ENCODE data around the gene TM9SF2.

TM9SF2 gene

GRCh38 chr13:99495466-99496183, 5.6 kb upstream of the TM9SF2 start:
- DNase-seq (ENCODE audit: low read depth), result no peak

GRCh38 chr13:99496184-99497142, 4.8 kb upstream of the TM9SF2 start:
- peak; percentile 25 for DNase-seq (ENCODE audit: low read depth)

GRCh38 chr13:99498171-99499161, 2.8 kb upstream of the TM9SF2 start:
- DNase-seq (ENCODE audit: low read depth), result peak; percentile 92

GRCh38 chr13:99500839-99501183, 461 bp upstream of the TM9SF2 start:
- no peak for DNase-seq (ENCODE audit: low read depth)

- no peak for DNase-seq (ENCODE audit: low read depth)
Measured at GRCh38 chr13:99501848-99502301, 603 bp downstream of the TM9SF2 start.

- DNase-seq (ENCODE audit: low read depth), result no peak
Measured at GRCh38 chr13:99505814-99506269, 4.6 kb downstream of the TM9SF2 start.

- no peak for DNase-seq (ENCODE audit: low read depth)
Measured at GRCh38 chr13:99506634-99507033, 5.4 kb downstream of the TM9SF2 start.

GRCh38 chr13:99507054-99507453, 5.8 kb downstream of the TM9SF2 start:
- no peak for DNase-seq (ENCODE audit: low read depth)

- DNase-seq (ENCODE audit: low read depth), result no peak
Measured at GRCh38 chr13:99507551-99507950, 6.3 kb downstream of the TM9SF2 start.

GRCh38 chr13:99507986-99508385, 6.7 kb downstream of the TM9SF2 start:
- DNase-seq (ENCODE audit: low read depth), result no peak

GRCh38 chr13:99509479-99509878, 8.2 kb downstream of the TM9SF2 start:
- DNase-seq (ENCODE audit: low read depth), result no peak

- no peak for DNase-seq (ENCODE audit: low read depth)
Measured at GRCh38 chr13:99514801-99515200, 13.5 kb downstream of the TM9SF2 start.

- DNase-seq (ENCODE audit: low read depth), result no peak
Measured at GRCh38 chr13:99516153-99516929, 15.1 kb downstream of the TM9SF2 start.

GRCh38 chr13:99517577-99517976, 16.3 kb downstream of the TM9SF2 start:
- no peak for DNase-seq (ENCODE audit: low read depth)

- no peak for DNase-seq (ENCODE audit: low read depth)
Measured at GRCh38 chr13:99517984-99518383, 16.7 kb downstream of the TM9SF2 start.

- no peak for DNase-seq (ENCODE audit: low read depth)
Measured at GRCh38 chr13:99522298-99522697, 21.0 kb downstream of the TM9SF2 start.

- DNase-seq (ENCODE audit: low read depth), result no peak
Measured at GRCh38 chr13:99523838-99524237, 22.6 kb downstream of the TM9SF2 start.

GRCh38 chr13:99525967-99526366, 24.7 kb downstream of the TM9SF2 start:
- no peak for DNase-seq (ENCODE audit: low read depth)

- no peak for DNase-seq (ENCODE audit: low read depth)
Measured at GRCh38 chr13:99526549-99526948, 25.3 kb downstream of the TM9SF2 start.

- no peak for DNase-seq (ENCODE audit: low read depth)
Measured at GRCh38 chr13:99527301-99527700, 26.0 kb downstream of the TM9SF2 start.

GRCh38 chr13:99528547-99528946, 27.3 kb downstream of the TM9SF2 start:
- DNase-seq (ENCODE audit: low read depth), result no peak
